Vagina (tissue), 2 donors: Measurements from ENCODE around the gene GJD2.

ENCODE experiments used
- CTCF ChIP-seq, 3 experiments: fragments of 450-650 bp in 2 of 3; fragments of 200-600 bp in 1 of 3; sonication (generic) in 1 of 3; IDR thresholded peaks; one replicate each; pipeline ENCODE4 v1.5.1; 2017 to 2019; ENCODE audit warnings: antibody characterized with exemption in 3 of 3, mild to moderate bottlenecking in 2 of 3, moderate library complexity in 2 of 3
- POLR2A ChIP-seq, 2 donors: fragments of 450-650 bp; IDR thresholded peaks; one replicate each; pipeline ENCODE4 v1.6.1; 2017; ENCODE audit warnings: antibody characterized with exemption in 2 of 2, mild to moderate bottlenecking in 2 of 2, moderate library complexity in 2 of 2
- POLR2AphosphoS5 ChIP-seq, 2 donors: sonication (generic); formaldehyde crosslinking; IDR thresholded peaks; one replicate each; pipeline ENCODE4 v1.9.0; 2017; ENCODE audit warnings: antibody characterized with exemption in 2 of 2, mild to moderate bottlenecking in 2 of 2, low read depth in 1 of 2; ENCODE audit not compliant: insufficient read depth in 1 of 2

GRCh38 chr15:34729056-34729455 is 25.7 kb downstream of the GJD2 start:
- TF ChIP-seq CTCF (IDR thresholded peaks at IDR 0.05) (no peak), POLR2A (IDR thresholded peaks at IDR 0.05) (no peak), POLR2AphosphoS5 (IDR thresholded peaks at IDR 0.05; ENCODE audit: insufficient read depth in 1 of 2, low read depth in 1 of 2) (no peak)
